ENCODE results near the gene DLL1. TPM values are rescaled to one million over a fixed set of nuclear protein-coding genes. Genes with fewer than 3 reads are reported as not detected.

Gene DLL1
- polyA plus RNA-seq, 2 of the 4 experiments (the other 2 are of a cell fraction), result 0.05 to 0.15 TPM

- WGBS (ENCODE audit: missing lambda C conversion rate), result 77% methylated on average over 8 of the region's 15 CpGs
- TF ChIP-seq FOXS1 (CRISPR knock-in tag; IDR thresholded peaks at IDR 0.05) (no peak), HOXB5 (CRISPR knock-in tag; IDR thresholded peaks at IDR 0.05) (no peak), USF2 (IDR thresholded peaks at IDR 0.05) (no peak), KDM5A (IDR thresholded peaks at IDR 0.05) (no peak)
- TF ChIP-seq, protein P1, sequence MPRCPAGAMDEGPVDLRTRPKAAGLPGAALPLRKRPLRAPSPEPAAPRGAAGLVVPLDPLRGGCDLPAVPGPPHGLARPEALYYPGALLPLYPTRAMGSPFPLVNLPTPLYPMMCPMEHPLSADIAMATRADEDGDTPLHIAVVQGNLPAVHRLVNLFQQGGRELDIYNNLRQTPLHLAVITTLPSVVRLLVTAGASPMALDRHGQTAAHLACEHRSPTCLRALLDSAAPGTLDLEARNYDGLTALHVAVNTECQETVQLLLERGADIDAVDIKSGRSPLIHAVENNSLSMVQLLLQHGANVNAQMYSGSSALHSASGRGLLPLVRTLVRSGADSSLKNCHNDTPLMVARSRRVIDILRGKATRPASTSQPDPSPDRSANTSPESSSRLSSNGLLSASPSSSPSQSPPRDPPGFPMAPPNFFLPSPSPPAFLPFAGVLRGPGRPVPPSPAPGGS (IDR thresholded peaks at IDR 0.05), result no peak
- TF ChIP-seq, protein P2, sequence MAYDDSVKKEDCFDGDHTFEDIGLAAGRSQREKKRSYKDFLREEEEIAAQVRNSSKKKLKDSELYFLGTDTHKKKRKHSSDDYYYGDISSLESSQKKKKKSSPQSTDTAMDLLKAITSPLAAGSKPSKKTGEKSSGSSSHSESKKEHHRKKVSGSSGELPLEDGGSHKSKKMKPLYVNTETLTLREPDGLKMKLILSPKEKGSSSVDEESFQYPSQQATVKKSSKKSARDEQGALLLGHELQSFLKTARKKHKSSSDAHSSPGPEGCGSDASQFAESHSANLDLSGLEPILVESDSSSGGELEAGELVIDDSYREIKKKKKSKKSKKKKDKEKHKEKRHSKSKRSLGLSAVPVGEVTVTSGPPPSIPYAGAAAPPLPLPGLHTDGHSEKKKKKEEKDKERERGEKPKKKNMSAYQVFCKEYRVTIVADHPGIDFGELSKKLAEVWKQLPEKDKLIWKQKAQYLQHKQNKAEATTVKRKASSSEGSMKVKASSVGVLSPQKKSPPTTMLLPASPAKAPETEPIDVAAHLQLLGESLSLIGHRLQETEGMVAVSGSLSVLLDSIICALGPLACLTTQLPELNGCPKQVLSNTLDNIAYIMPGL (CRISPR knock-in tag; IDR thresholded peaks at IDR 0.05; ENCODE audit: borderline replicate concordance), result no peak
These were observed 41.1 kb downstream of the DLL1 start for GRCh38 chr6:170249817-170250216.

GRCh38 chr6:170248861-170249600, 41.8 kb downstream of the DLL1 start:
- Histone ChIP-seq H3K4me2 (no peak overlapping the region), H3K27ac (no peak overlapping the region), H3K4me1 (no peaks in the 10 kb centered on the region), H3K9me3 (no peaks in the 10 kb centered on the region), H3K4me3 (no peak overlapping the region)
- WGBS (ENCODE audit: missing lambda C conversion rate), result 48% methylated on average over 15 of the region's 27 CpGs
- CTCF ChIA-PET, result interaction anchor here (0.6 kb wide), 1 partner anchor 259 kb away, joined by 3 read pairs; no protein-coding TSS in a partner anchor
- no peak for DNase-seq (ENCODE audit: low read depth in 1 of 2, low spot score in 1 of 2)
- TF ChIP-seq MAX (IDR thresholded peaks at IDR 0.05), result no peak
- POLR2A ChIA-PET, result no interaction called here
- no peak for FAIRE-seq
- no peak for ATAC-seq

More at GRCh38 chr6:170249817-170250216, 41.1 kb downstream of the DLL1 start:
- no peak overlapping the region for H3K27ac ChIP-seq
- ATAC-seq, result no peak
- DNase-seq (ENCODE audit: low read depth in 1 of 2, low spot score in 1 of 2), result no peak
- ChIA-PET POLR2A (no interaction called here), CTCF (interaction anchor here (0.6 kb wide), 2 partner anchors 11 to 260 kb away, joined by 3 to 4 read pairs; no protein-coding TSS in a partner anchor)
- no peak overlapping the region for H3K4me2 ChIP-seq
- no peak overlapping the region for H3K4me3 ChIP-seq
- H3K4me1 ChIP-seq, result no peaks in the 10 kb centered on the region
- H3K9me3 ChIP-seq, result no peaks in the 10 kb centered on the region
- no peak for FAIRE-seq

DNA sequence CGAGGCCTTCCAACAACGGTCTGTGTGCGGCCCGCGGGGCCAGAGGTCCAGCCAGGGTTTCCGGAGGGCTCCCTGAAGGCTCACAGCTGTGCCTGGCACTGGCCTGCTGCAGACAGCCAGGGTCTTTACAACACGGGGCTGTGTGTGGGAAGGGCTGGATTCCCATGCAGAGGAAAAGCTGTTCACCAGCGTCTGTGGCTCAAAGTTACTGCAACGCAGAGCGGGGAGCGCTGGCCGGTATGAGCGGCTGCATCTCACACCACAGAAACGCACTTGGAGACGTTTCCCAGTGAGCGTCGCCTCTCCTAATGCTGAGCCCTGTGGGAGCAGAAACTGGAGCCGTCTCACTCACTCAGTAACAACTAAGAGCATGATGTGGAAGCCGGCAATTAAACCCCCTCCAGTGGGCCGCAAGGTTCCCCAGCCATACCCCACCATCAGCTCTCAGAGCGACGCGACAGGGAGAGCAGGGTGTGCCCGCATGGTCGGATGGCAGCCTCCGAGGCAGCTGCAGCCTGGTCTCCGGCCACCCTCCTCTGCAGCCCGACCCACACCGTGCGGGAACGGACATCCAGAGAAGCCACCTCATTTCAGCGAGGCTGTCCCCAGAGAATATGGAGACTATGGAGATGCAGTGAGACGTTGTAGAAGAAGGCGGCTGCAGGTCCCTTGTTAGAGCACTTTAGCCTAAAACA, 42.6 kb downstream of the DLL1 start:
- Histone ChIP-seq H3K27ac (no peak overlapping the region), H3K4me2 (no peak overlapping the region), H3K9me3 (no peaks in the 10 kb centered on the region), H3K4me1 (no peaks in the 10 kb centered on the region), H3K4me3 (no peak overlapping the region)
- DNase-seq (ENCODE audit: low read depth in 1 of 2, low spot score in 1 of 2) (no peak), FAIRE-seq (no peak), ATAC-seq (no peak)
- ChIA-PET CTCF (no interaction called here), POLR2A (no interaction called here)
- WGBS (ENCODE audit: missing lambda C conversion rate), result 67% methylated on average over 27 of the region's 34 CpGs
- TF ChIP-seq FOSB (CRISPR knock-in tag; IDR thresholded peaks at IDR 0.05) (no peak), NFE2L2 (conservative IDR thresholded peaks at IDR 0.05; ENCODE audit: low read length) (no peak), SREBF2 (IDR thresholded peaks at IDR 0.05) (no peak), CHD4 (IDR thresholded peaks at IDR 0.05; ENCODE audit: borderline replicate concordance) (no peak), NR3C1 (IDR thresholded peaks at IDR 0.05) (no peak), RARB (CRISPR knock-in tag; IDR thresholded peaks at IDR 0.05) (no peak), POLR2AphosphoS2 (conservative IDR thresholded peaks at IDR 0.05; ENCODE audit: low read length) (no peak), TP53 (CRISPR knock-in tag; IDR thresholded peaks at IDR 0.05) (no peak), MAX (IDR thresholded peaks at IDR 0.05) (no peak), RAD21 (conservative IDR thresholded peaks at IDR 0.05 in 1 of 2, IDR thresholded peaks at IDR 0.05 in 1 of 2) (no peak), KDM5A (IDR thresholded peaks at IDR 0.05) (no peak), CBX8 (IDR thresholded peaks at IDR 0.05) (no peak), HDAC2 (IDR thresholded peaks at IDR 0.05) (no peak)
- TF ChIP-seq, protein P2 (CRISPR knock-in tag; IDR thresholded peaks at IDR 0.05; ENCODE audit: borderline replicate concordance), result no peak
- TF ChIP-seq, protein P3, sequence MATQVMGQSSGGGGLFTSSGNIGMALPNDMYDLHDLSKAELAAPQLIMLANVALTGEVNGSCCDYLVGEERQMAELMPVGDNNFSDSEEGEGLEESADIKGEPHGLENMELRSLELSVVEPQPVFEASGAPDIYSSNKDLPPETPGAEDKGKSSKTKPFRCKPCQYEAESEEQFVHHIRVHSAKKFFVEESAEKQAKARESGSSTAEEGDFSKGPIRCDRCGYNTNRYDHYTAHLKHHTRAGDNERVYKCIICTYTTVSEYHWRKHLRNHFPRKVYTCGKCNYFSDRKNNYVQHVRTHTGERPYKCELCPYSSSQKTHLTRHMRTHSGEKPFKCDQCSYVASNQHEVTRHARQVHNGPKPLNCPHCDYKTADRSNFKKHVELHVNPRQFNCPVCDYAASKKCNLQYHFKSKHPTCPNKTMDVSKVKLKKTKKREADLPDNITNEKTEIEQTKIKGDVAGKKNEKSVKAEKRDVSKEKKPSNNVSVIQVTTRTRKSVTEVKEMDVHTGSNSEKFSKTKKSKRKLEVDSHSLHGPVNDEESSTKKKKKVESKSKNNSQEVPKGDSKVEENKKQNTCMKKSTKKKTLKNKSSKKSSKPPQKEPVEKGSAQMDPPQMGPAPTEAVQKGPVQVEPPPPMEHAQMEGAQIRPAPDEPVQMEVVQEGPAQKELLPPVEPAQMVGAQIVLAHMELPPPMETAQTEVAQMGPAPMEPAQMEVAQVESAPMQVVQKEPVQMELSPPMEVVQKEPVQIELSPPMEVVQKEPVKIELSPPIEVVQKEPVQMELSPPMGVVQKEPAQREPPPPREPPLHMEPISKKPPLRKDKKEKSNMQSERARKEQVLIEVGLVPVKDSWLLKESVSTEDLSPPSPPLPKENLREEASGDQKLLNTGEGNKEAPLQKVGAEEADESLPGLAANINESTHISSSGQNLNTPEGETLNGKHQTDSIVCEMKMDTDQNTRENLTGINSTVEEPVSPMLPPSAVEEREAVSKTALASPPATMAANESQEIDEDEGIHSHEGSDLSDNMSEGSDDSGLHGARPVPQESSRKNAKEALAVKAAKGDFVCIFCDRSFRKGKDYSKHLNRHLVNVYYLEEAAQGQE (IDR thresholded peaks at IDR 0.05), result no peak
- TF ChIP-seq, protein P1 (IDR thresholded peaks at IDR 0.05), result no peak
